GM12891 (cell line): ENCODE data around the gene C6orf52.

Source experiments
- POLR2A ChIP-seq: IDR thresholded peaks from 2 replicates; pipeline ENCODE4 v1.6.1; 2011; ENCODE audit warnings: low read depth, low read length, control low read depth
- POLR2AphosphoS5 ChIP-seq: IDR thresholded peaks from 2 replicates; pipeline ENCODE4 v1.6.1; 2011; ENCODE audit warnings: low read depth, low read length, control low read depth
- TAF1 ChIP-seq: IDR thresholded peaks from 2 replicates; pipeline ENCODE4 v1.6.1; 2011; ENCODE audit warnings: low read depth, low read length, control low read depth

GRCh38 chr6:10643201-10643651 is 51.2 kb downstream of the C6orf52 start:
- TF ChIP-seq POLR2AphosphoS5 (no peak), POLR2A (no peak), TAF1 (no peak)
